H1 (cell line): ENCODE results near the gene MSI2. TPM values are rescaled to one million over a fixed set of nuclear protein-coding genes. Genes with fewer than 3 reads are reported as not detected.

Source experiments
- CTCF ChIA-PET: fragments of 300-600 bp; sonication (Branson Sonifier 250); formaldehyde crosslinking; loops from one replicate; lab custom pipeline; 2021; ENCODE audit not compliant: partially characterized antibody; lab: Charles Lee
- POLR2A ChIA-PET: fragments of 300-600 bp; sonication (Branson Sonifier 250); formaldehyde crosslinking; loops from one replicate; lab custom pipeline; 2021; ENCODE audit warnings: inconsistent platforms; ENCODE audit not compliant: partially characterized antibody; lab: Charles Lee
- DNase-seq, 2 experiments: peaks; one replicate each; pipeline versions ENCODE4 v3.0.0 to v3.0.0-alpha.2; 2010 to 2022; ENCODE audit warnings: low spot score in 2 of 2, low read depth in 1 of 2, mixed read lengths in 1 of 2
- FAIRE-seq: peaks from 2 replicates; lab custom pipeline; 2011; peaks lifted over from hg19 to GRCh38; lab: Jason Lieb, UNC
- H2AFZ ChIP-seq: 2 replicates; pipeline ENCODE4 v1.8.1; 2012; ENCODE audit warnings: low read length, inconsistent platforms
- H2AK5ac ChIP-seq: 2 replicates; pipeline ENCODE4 v1.6.1; 2013; ENCODE audit warnings: low read depth, low read length
- H2BK120ac ChIP-seq: replicated peaks from 2 replicates; pipeline ENCODE3; 2013; ENCODE audit warnings: low read depth, low read length, inconsistent platforms
- H2BK12ac ChIP-seq: 2 replicates; pipeline ENCODE4 v1.6.1; 2013; ENCODE audit warnings: low read depth, low read length
- H2BK15ac ChIP-seq: 2 replicates; pipeline ENCODE4 v1.6.1; 2013; ENCODE audit warnings: low read length
- H2BK20ac ChIP-seq: 2 replicates; pipeline ENCODE4 v1.6.1; 2013; ENCODE audit warnings: low read length
- H2BK5ac ChIP-seq: 2 replicates; pipeline ENCODE4 v1.6.1; 2013; ENCODE audit warnings: low read depth, low read length
- H3K14ac ChIP-seq: 2 replicates; pipeline ENCODE4 v1.6.1; 2013; ENCODE audit warnings: inconsistent platforms; ENCODE audit not compliant: insufficient read length
- H3K18ac ChIP-seq: 2 replicates; pipeline ENCODE4 v1.6.1; 2013; ENCODE audit warnings: low read length; ENCODE audit errors: extremely low read depth
- H3K23ac ChIP-seq: 2 replicates; pipeline ENCODE4 v1.6.1; 2013; ENCODE audit warnings: inconsistent platforms; ENCODE audit not compliant: insufficient read length
- H3K23me2 ChIP-seq: 2 replicates; pipeline ENCODE4 v1.6.1; 2013; ENCODE audit warnings: low read depth, low read length
- H3K27ac ChIP-seq: 2 replicates; pipeline ENCODE4 v1.6.1; 2011; ENCODE audit warnings: low read depth, low read length, inconsistent platforms
- H3K27me3 ChIP-seq, 4 experiments: replicated peaks in 1 of 4; 1 replicate in 1 of 4; 2 replicates in 3 of 4; pipeline versions ENCODE4 v1.6.1 to v1.8.1; 2011 to 2013; ENCODE audit warnings: low read length in 3 of 4, mild to moderate bottlenecking in 3 of 4, inconsistent platforms in 2 of 4, mixed read lengths in 2 of 4, moderate library complexity in 1 of 4; ENCODE audit not compliant: control insufficient read depth in 3 of 4, insufficient read depth in 3 of 4; ENCODE audit errors: extremely low read depth in 1 of 4
- H3K36me3 ChIP-seq, 4 experiments: 2 replicates each; pipeline versions ENCODE4 v1.6.1 to v1.8.1; 2011 to 2013; ENCODE audit warnings: mild to moderate bottlenecking in 4 of 4, low read length in 3 of 4, moderate library complexity in 2 of 4, control low read depth in 1 of 4, inconsistent platforms in 1 of 4; ENCODE audit not compliant: insufficient read depth in 4 of 4, control insufficient read depth in 2 of 4
- H3K4ac ChIP-seq: replicated peaks from 2 replicates; pipeline ENCODE3; 2013; ENCODE audit warnings: low read length, low read depth, mixed read lengths, inconsistent platforms; ENCODE audit not compliant: insufficient read length
- H3K4me1 ChIP-seq, 4 experiments: replicated peaks in 1 of 4; 1 replicate in 1 of 4; 2 replicates in 3 of 4; pipeline versions ENCODE4 v1.6.1 to v1.8.1; 2011 to 2013; ENCODE audit warnings: low read length in 3 of 4, inconsistent platforms in 2 of 4, mixed read lengths in 1 of 4; ENCODE audit not compliant: insufficient read depth in 4 of 4, control insufficient read depth in 3 of 4
- H3K4me2 ChIP-seq, 2 experiments: 2 replicates each; pipeline versions ENCODE4 v1.6.1 to v1.8.1; 2011 to 2013; ENCODE audit warnings: low read depth in 2 of 2, low read length in 2 of 2, control low read depth in 1 of 2, inconsistent platforms in 1 of 2, mild to moderate bottlenecking in 1 of 2; ENCODE audit not compliant: insufficient read depth in 1 of 2
- H3K4me3 ChIP-seq, 4 experiments: fragments of 200-600, 300-600 bp in 1 of 4; sonication (generic), shearing (Covaris generic), sonication (Bioruptor Twin) in 1 of 4; 2 replicates each; pipeline versions ENCODE4 v1.5.1 to v1.8.1; 2011 to 2016; ENCODE audit warnings: low read length in 4 of 4, low read depth in 3 of 4, control low read depth in 2 of 4, inconsistent platforms in 2 of 4, mild to moderate bottlenecking in 2 of 4, mixed read lengths in 1 of 4, moderate library complexity in 1 of 4; ENCODE audit not compliant: insufficient read depth in 2 of 4; ENCODE audit errors: extremely low read depth in 1 of 4
- H3K56ac ChIP-seq: replicated peaks from 2 replicates; pipeline ENCODE3; 2013; ENCODE audit warnings: low read depth, mild to moderate bottlenecking, mixed read lengths, low read length, inconsistent platforms; ENCODE audit not compliant: insufficient read length
- H3K79me1 ChIP-seq: 2 replicates; pipeline ENCODE4 v1.6.1; 2013; ENCODE audit warnings: low read depth, low read length, control low read depth
- H3K79me2 ChIP-seq, 2 experiments: 2 replicates each; pipeline versions ENCODE4 v1.6.1 to v1.8.1; 2012 to 2013; ENCODE audit warnings: low read length in 2 of 2, mild to moderate bottlenecking in 2 of 2, inconsistent platforms in 1 of 2; ENCODE audit not compliant: insufficient read depth in 2 of 2, control insufficient read depth in 1 of 2
- H3K9ac ChIP-seq, 4 experiments: replicated peaks in 1 of 4; 1 replicate in 1 of 4; 2 replicates in 3 of 4; pipeline versions ENCODE4 v1.6.1 to v1.8.1; 2011 to 2013; ENCODE audit warnings: low read depth in 3 of 4, low read length in 3 of 4, control low read depth in 2 of 4, mild to moderate bottlenecking in 2 of 4, moderate library complexity in 2 of 4, inconsistent platforms in 1 of 4; ENCODE audit errors: extremely low read depth in 1 of 4
- H3K9me3 ChIP-seq, 2 experiments: 2 replicates each; pipeline versions ENCODE4 v1.6.1 to v1.8.1; 2012 to 2013; ENCODE audit warnings: mild to moderate bottlenecking in 2 of 2, moderate library complexity in 2 of 2, control low read depth in 1 of 2, inconsistent platforms in 1 of 2, low read depth in 1 of 2, low read length in 1 of 2, mixed read lengths in 1 of 2; ENCODE audit not compliant: insufficient read depth in 2 of 2
- H4K20me1 ChIP-seq, 2 experiments: replicated peaks in 1 of 2; 2 replicates each; pipeline versions ENCODE3 to v1.8.1; 2011 to 2013; ENCODE audit warnings: inconsistent platforms in 2 of 2, low read length in 2 of 2, mild to moderate bottlenecking in 1 of 2; ENCODE audit not compliant: insufficient read depth in 2 of 2, control insufficient read depth in 1 of 2
- H4K5ac ChIP-seq: 2 replicates; pipeline ENCODE4 v1.6.1; 2013; ENCODE audit warnings: low read length, low read depth, mixed read lengths, inconsistent platforms; ENCODE audit not compliant: insufficient read length
- H4K8ac ChIP-seq: 2 replicates; pipeline ENCODE4 v1.8.0; 2013; ENCODE audit warnings: mild to moderate bottlenecking, moderate library complexity, low read length, inconsistent platforms; ENCODE audit not compliant: insufficient read depth; ENCODE audit errors: extremely low read depth
- H4K91ac ChIP-seq: replicated peaks from 2 replicates; pipeline ENCODE3; 2013; ENCODE audit warnings: low read length, mixed read lengths, inconsistent platforms; ENCODE audit not compliant: insufficient read length
- ASH2L ChIP-seq: fragments of 200-600, 300-600 bp; sonication (generic); IDR thresholded peaks from one replicate; pipeline ENCODE4 v1.7.1; 2017; ENCODE audit warnings: low read length
- CBX5 ChIP-seq: fragments of 300-800, 300-1000 bp; sonication (generic); IDR thresholded peaks from 2 replicates; pipeline ENCODE4 v1.7.1; 2016; ENCODE audit warnings: antibody characterized with exemption, low read length, low read depth
- CREB1 ChIP-seq: IDR thresholded peaks from 2 replicates; pipeline ENCODE4 v1.6.1; 2012; ENCODE audit warnings: inconsistent platforms
- JUND ChIP-seq: IDR thresholded peaks from 2 replicates; pipeline ENCODE4 v1.6.1; 2011; ENCODE audit warnings: mild to moderate bottlenecking, improper control_type of control experiment, low read length
- SP2 ChIP-seq: IDR thresholded peaks from 2 replicates; pipeline ENCODE4 v1.6.1; 2012; ENCODE audit warnings: mild to moderate bottlenecking, low read length, inconsistent platforms
- WGBS, 2 experiments: shearing (Covaris generic) in 1 of 2; methylation state at CpG; one replicate each; pipeline versions ENCODE4 v1.1.6 to v1.1.7; 2013 to 2015; ENCODE audit warnings: low lambda C conversion rate in 2 of 2, mixed read lengths in 2 of 2, inconsistent platforms in 1 of 2, low coverage in 1 of 2, missing lambda C conversion rate in 1 of 2; ENCODE audit not compliant: insufficient replicate concordance in 2 of 2, insufficient coverage in 1 of 2, insufficient read length in 1 of 2; ENCODE audit errors: extremely low coverage in 1 of 2, missing lambda C conversion rate in 1 of 2; 5-methylcytosine and 5-hydroxymethylcytosine counted together
- polyA plus RNA-seq, 7 experiments: library from polyadenylated mRNA; depleted of rRNA in 3 of 7; stranded (reverse) in 5 of 7; unstranded in 2 of 7; fragments of >200 nt in 5 of 7; fragments of 200-250 nt in 2 of 7; gene quantifications; 1 replicate in 5 of 7; 2 replicates in 1 of 7; 4 replicates in 1 of 7; pipeline versions ENCODE4 v1.2.1 to v1.2.3, GENCODE V29; 2011 to 2013; ENCODE audit warnings: missing spikeins in 2 of 7, mixed read lengths in 2 of 7
- total RNA-seq: library from RNA; stranded (reverse); fragmentation: NEBNext Ultra II Directional; extraction: Animal tissue kit (Norgen Biotek cat#: 25700); gene quantifications from 2 replicates; pipeline ENCODE4 v1.2.1, GENCODE V29; 2021
- TF ChIP-seq, protein P1 (sequence below): IDR thresholded peaks from 2 replicates; pipeline ENCODE4 v1.6.1; 2012; ENCODE audit warnings: inconsistent platforms

MSI2 gene
- total and polyA plus RNA-seq, 2 of the 8 experiments (the other 6 are each of a cell fraction or from before 2014, with no cell fraction given) = 36.7 to 80.6 TPM

DNA sequence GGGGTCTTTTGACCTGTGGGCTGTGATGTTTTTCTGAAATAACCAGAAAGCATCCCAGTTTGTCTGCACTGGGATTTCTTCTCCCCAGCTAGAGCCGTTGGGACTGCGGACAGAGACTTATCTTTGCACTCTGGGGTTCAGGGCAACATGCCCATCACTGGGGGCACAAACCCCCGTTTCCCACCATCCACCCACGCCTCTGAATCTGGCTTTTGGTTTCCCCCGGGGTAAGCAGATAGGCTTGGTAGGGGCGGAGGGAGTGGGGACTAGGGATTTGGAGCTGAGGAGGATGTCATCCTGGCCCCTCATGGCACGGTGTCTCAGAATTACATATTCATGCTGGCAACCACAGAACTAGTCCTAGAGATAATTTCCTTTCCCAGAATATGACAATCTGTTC, 420.2 kb downstream of the MSI2 start:
- Histone ChIP-seq H3K79me1 (no peaks in the 10 kb centered on the region), H3K27ac (no peak overlapping the region), H3K18ac (no peak overlapping the region), H3K27me3 (no peaks in the 10 kb centered on the region; a peak in 1 of 7 replicates), H2BK5ac (no peak overlapping the region), H3K79me2 (no peaks in the 10 kb centered on the region), H4K5ac (no peak overlapping the region), H3K4ac (no peak overlapping the region), H3K56ac (no peak overlapping the region), H3K9ac (no peak overlapping the region), H2BK15ac (no peak overlapping the region), H2AK5ac (no peak overlapping the region), H2AFZ (no peak overlapping the region), H3K14ac (no peak overlapping the region), H2BK120ac (no peak overlapping the region), H4K20me1 (peaks cover 0 to 2% of the 10 kb centered on the region in 2 experiments), H3K4me2 (no peak overlapping the region), H3K4me3 (no peak overlapping the region), H3K36me3 (peaks cover 0 to 3% (median 1%) of the 10 kb centered on the region in 4 experiments; a peak in 2 of 8 replicates), H2BK12ac (no peak overlapping the region), H4K8ac (no peak overlapping the region), H3K4me1 (no peaks in the 10 kb centered on the region; a peak in 1 of 7 replicates), H3K23ac (no peak overlapping the region), H3K9me3 (no peaks in the 10 kb centered on the region), H4K91ac (no peak overlapping the region), H3K23me2 (no peaks in the 10 kb centered on the region), H2BK20ac (no peak overlapping the region)
- 93% methylated on average over 7 of the region's 7 CpGs; no CpG with 5 or more reads in 1 of the 2 experiments for WGBS, 2 experiments
- FAIRE-seq = no peak
- POLR2A ChIA-PET = no interaction called here
- CTCF ChIA-PET = interaction anchor here (0.7 to 2.6 kb wide), 12 partner anchors 11 to 440 kb away, joined by 3 to 14 read pairs (median 3); no protein-coding TSS in a partner anchor
- DNase-seq = peak in 1 of 2 experiments; percentile 17
- TF ChIP-seq JUND = no peak
- TF ChIP-seq, protein P1, sequence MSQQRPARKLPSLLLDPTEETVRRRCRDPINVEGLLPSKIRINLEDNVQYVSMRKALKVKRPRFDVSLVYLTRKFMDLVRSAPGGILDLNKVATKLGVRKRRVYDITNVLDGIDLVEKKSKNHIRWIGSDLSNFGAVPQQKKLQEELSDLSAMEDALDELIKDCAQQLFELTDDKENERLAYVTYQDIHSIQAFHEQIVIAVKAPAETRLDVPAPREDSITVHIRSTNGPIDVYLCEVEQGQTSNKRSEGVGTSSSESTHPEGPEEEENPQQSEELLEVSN = no peak
- no peak for TF ChIP-seq CREB1
- TF ChIP-seq SP2 = no peak
- TF ChIP-seq ASH2L = no peak
- no peak for TF ChIP-seq CBX5
